AG10803 (cell line): ENCODE data around the gene PPP1R2B.

Experiments used
- DNase-seq: peaks from one replicate; pipeline ENCODE4 v3.0.0; 2010; ENCODE audit warnings: low read depth
- H3K4me3 ChIP-seq: 2 replicates; pipeline ENCODE4 v1.5.1; 2011; ENCODE audit warnings: mild to moderate bottlenecking, low read length, control low read depth
- TF ChIP-seq, protein P1 (sequence below): conservative IDR thresholded peaks from 2 replicates; pipeline ENCODE4 v1.5.1; 2011; ENCODE audit warnings: mild to moderate bottlenecking, low read length, control low read depth, inconsistent platforms

The PPP1R2B gene

DNA sequence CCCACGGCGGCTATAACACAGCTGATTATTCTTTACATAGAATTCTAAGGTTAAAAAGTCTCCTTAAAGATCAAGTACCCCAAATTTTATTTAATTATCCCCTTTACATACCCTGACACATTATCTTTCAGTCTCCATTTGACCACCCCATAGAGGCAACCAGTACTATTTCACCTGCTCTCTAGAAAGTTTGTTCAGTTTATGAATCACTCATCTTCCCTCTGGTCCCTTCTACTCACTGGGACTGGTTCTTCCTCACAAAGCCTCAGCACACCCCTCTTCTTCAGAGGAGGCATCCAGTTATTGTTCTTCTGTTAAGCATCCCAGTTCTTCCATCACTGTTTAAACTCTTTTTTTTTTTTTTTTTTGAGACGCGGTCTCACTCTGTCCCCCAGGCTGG is 42.8 kb downstream of the PPP1R2B start:
- TF ChIP-seq, protein P1, sequence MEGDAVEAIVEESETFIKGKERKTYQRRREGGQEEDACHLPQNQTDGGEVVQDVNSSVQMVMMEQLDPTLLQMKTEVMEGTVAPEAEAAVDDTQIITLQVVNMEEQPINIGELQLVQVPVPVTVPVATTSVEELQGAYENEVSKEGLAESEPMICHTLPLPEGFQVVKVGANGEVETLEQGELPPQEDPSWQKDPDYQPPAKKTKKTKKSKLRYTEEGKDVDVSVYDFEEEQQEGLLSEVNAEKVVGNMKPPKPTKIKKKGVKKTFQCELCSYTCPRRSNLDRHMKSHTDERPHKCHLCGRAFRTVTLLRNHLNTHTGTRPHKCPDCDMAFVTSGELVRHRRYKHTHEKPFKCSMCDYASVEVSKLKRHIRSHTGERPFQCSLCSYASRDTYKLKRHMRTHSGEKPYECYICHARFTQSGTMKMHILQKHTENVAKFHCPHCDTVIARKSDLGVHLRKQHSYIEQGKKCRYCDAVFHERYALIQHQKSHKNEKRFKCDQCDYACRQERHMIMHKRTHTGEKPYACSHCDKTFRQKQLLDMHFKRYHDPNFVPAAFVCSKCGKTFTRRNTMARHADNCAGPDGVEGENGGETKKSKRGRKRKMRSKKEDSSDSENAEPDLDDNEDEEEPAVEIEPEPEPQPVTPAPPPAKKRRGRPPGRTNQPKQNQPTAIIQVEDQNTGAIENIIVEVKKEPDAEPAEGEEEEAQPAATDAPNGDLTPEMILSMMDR: no peak
- no peak overlapping the region for H3K4me3 ChIP-seq
- no peak for DNase-seq

DNA sequence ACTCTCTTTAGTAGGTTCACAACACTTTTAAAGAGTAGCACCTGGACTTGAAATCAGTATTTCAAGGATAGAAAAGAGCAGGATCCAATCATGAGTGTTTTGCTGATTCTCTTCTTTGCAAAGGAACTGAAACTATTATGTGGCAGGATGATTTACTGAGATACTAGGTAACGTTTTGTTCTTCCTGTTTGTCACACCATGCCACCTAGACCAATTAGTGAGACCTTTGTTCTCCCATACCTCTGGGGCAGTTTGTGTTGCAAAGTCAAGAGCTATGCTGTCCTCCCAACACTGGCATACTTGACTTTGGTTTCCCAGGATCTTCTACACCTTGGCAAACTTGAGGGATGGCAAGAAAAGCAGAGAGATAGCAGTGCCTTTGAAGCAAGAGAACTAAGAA is 43.4 kb downstream of the PPP1R2B start:
- no peak overlapping the region for H3K4me3 ChIP-seq
- DNase-seq: no peak
- TF ChIP-seq, protein P1: no peak

DNA sequence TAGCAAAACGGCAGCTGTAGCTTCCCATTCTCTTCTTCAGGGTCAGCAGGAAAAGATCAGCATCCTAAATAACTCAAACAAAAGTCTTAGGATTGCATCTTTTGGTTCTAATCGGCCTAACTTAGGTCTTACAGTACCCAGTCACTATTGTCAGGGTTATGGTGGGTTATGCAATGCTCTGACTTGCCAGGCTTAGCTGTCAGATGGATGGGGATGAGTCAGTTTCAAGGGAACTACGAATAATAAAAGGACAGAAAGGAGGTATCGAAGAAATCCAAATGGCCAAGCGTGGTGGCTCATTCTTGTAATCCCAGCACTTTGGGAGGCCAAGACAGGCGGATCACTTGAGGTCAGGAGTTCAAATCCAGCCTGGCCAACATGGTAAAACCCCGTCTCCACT is 46.5 kb downstream of the PPP1R2B start:
- TF ChIP-seq, protein P1: no peak
- H3K4me3 ChIP-seq: no peak overlapping the region
- DNase-seq: peak; percentile 4
